Frontal cortex (tissue), 4 donors: Measurements from ENCODE around the gene PEX6. TPM values are rescaled to one million over a fixed set of nuclear protein-coding genes. Genes with fewer than 3 reads are reported as not detected.

Experiments used
- DNase-seq, 2 donors: peaks; one replicate each; pipeline ENCODE4 v3.0.0; 2012; ENCODE audit warnings: low spot score in 2 of 2
- FAIRE-seq: peaks from 2 replicates; lab custom pipeline; 2012; peaks lifted over from hg19 to GRCh38; lab: Jason Lieb, UNC
- total RNA-seq: library from RNA; depleted of rRNA; stranded (reverse); fragments of >200 nt; gene quantifications from one replicate; pipeline ENCODE4 v1.2.3, GENCODE V29; 2014
- donor health status: control.
- donor health status: control.
- donor health status: control.

Gene PEX6
- total RNA-seq, result 25.3 TPM

- DNase-seq (peak; percentile 84 to 86), FAIRE-seq (no peak)
Observed at GRCh38 chr6:42978839-42979522, at the start of gene PEX6. TSS of gene PEX6 (minus strand) at chr6:42979181. CDS start at chr6:42979150, 31 bp downstream.

- no peak for FAIRE-seq
- no peak for DNase-seq
Observed at GRCh38 chr6:43026365-43026764, 47.4 kb upstream of the PEX6 start.

- DNase-seq (no peak), FAIRE-seq (no peak)
Observed at GRCh38 chr6:43024436-43024835, 45.5 kb upstream of the PEX6 start.

GRCh38 chr6:43021270-43022047 is 42.5 kb upstream of the PEX6 start, which contains the start of gene RRP36:
TSS of gene RRP36 (plus strand) at chr6:43021623. CDS start at chr6:43021655, 32 bp downstream.
- DNase-seq, result peak; percentile 78 to 86
- FAIRE-seq, result no peak

GRCh38 chr6:43020847-43021246 is 41.9 kb upstream of the PEX6 start:
- DNase-seq, result no peak
- FAIRE-seq, result no peak

GRCh38 chr6:43020052-43020705 is 41.2 kb upstream of the PEX6 start:
- DNase-seq (no peak), FAIRE-seq (no peak)

GRCh38 chr6:43019152-43019551 is 40.2 kb upstream of the PEX6 start:
- no peak for FAIRE-seq

GRCh38 chr6:43016943-43017334 is 38.0 kb upstream of the PEX6 start:
- FAIRE-seq, result no peak
- DNase-seq, result no peak

More at GRCh38 chr6:43019152-43019551, 40.2 kb upstream of the PEX6 start:
- DNase-seq, result no peak

GRCh38 chr6:43016176-43016942 is 37.4 kb upstream of the PEX6 start:
- no peak for DNase-seq
- FAIRE-seq, result no peak

- no peak for DNase-seq
Observed at GRCh38 chr6:43014434-43014909, 35.5 kb upstream of the PEX6 start.

GRCh38 chr6:43013843-43014433 is 35.0 kb upstream of the PEX6 start, which contains the start of the genes KLHDC3 and MEA1:
TSS of gene KLHDC3 (plus strand) at chr6:43014249. CDS start at chr6:43017193, 2,944 bp downstream.
TSS of gene MEA1 (minus strand) at chr6:43013946. CDS start at chr6:43013813, 133 bp downstream.
- DNase-seq (peak; percentile 97 to 99), FAIRE-seq (peak; percentile 81)

More at GRCh38 chr6:43014434-43014909, 35.5 kb upstream of the PEX6 start:
- FAIRE-seq, result no peak

GRCh38 chr6:43013097-43013842 is 34.3 kb upstream of the PEX6 start:
- no peak for DNase-seq
- FAIRE-seq, result no peak

GRCh38 chr6:43012364-43012763 is 33.4 kb upstream of the PEX6 start:
- no peak for FAIRE-seq
- DNase-seq, result no peak

GRCh38 chr6:43011207-43011606 is 32.2 kb upstream of the PEX6 start:
- FAIRE-seq, result no peak
- DNase-seq, result no peak

- FAIRE-seq, result no peak
- no peak for DNase-seq
Observed at GRCh38 chr6:43009124-43009523, 30.1 kb upstream of the PEX6 start.

- FAIRE-seq (no peak), DNase-seq (no peak)
Observed at GRCh38 chr6:43007126-43007525, 28.1 kb upstream of the PEX6 start.

- FAIRE-seq (no peak), DNase-seq (no peak)
Observed at GRCh38 chr6:43006251-43006650, 27.3 kb upstream of the PEX6 start.

- DNase-seq (no peak), FAIRE-seq (no peak)
Observed at GRCh38 chr6:43005844-43006243, 26.9 kb upstream of the PEX6 start.
